ENCODE measurements around the gene RING1. TPM values are rescaled to one million over a fixed set of nuclear protein-coding genes. Genes with fewer than 3 reads are reported as not detected.

The RING1 gene
- 24.5 and 31.6 TPM in 2 replicates for total RNA-seq

DNA sequence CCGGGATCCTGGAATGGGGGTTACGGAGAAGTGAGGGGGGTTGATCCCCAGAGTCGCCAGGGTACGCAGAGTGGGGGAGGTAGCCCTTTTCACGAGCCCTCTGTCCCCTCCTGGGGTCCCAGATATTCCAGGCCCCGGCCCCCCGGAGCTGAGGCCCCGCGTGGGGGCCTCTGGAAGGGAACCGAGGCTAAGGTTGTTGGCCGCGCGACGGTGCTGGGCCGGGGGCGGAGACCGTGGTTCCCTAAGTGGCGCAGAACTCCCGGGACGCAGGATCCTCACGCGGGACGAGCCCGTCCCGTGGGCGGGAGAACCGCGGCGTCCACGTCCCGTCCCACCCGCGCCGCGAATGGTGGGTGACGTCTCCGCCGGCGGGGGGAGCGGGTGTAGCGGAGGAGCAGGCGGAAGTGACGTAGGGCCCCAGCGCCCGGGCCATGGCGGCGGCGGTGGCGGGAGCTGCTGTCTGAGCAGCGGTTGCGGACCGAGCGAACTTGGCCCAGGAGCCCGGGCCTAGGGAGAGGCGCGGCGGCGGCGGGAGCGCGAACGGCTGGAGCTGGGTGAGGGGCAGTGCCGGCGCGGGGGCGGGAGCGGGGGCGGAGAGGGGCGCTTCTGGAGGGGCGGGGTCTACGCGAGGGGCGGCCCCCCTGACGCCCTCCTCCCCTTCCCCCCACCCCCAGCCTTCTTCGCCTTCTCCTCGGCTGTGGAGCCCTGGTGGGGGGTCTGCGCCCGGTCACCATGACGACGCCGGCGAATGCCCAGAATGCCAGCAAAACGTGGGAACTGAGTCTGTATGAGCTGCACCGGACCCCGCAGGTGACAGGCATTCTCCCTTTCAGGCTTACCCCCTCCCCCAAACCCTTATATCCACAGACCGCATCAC is at the start of gene RING1:
TSS of gene RING1 (plus strand) at position 410 of the 877 bp plus-strand sequence. CDS start at position 733, 323 bp downstream.

DNA sequence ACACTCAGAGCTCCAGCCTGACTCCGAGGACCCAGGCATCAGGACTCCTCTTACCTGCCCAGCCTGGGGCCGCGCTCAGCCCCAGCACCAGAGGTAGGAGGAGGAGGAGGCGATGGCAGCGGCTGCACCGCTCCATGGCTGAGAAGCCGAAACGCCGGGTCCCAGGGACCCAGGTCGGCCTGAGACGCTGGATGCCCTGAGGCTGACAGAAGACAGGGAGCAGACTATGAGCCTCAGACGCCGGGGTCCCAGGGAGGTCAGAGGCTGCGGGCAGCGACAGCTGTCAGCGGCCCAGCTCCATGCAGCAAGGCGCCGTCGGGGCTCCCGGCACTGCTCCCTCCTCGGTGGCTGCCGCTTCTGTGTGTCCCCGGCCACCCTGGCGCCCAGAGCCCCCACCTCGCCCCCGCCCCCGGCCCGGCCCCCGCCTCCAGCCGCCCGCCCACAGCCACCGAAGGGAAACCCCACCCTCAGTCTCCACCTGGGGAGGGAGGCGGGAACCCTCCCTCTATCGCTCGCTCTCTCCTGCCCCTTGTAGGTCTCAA is 16.1 kb upstream of the RING1 start, which contains the start of gene COL11A2:
TSS of gene COL11A2 (minus strand) at position 363 of the 542 bp plus-strand sequence. CDS start at position 136, 227 bp downstream.

DNA sequence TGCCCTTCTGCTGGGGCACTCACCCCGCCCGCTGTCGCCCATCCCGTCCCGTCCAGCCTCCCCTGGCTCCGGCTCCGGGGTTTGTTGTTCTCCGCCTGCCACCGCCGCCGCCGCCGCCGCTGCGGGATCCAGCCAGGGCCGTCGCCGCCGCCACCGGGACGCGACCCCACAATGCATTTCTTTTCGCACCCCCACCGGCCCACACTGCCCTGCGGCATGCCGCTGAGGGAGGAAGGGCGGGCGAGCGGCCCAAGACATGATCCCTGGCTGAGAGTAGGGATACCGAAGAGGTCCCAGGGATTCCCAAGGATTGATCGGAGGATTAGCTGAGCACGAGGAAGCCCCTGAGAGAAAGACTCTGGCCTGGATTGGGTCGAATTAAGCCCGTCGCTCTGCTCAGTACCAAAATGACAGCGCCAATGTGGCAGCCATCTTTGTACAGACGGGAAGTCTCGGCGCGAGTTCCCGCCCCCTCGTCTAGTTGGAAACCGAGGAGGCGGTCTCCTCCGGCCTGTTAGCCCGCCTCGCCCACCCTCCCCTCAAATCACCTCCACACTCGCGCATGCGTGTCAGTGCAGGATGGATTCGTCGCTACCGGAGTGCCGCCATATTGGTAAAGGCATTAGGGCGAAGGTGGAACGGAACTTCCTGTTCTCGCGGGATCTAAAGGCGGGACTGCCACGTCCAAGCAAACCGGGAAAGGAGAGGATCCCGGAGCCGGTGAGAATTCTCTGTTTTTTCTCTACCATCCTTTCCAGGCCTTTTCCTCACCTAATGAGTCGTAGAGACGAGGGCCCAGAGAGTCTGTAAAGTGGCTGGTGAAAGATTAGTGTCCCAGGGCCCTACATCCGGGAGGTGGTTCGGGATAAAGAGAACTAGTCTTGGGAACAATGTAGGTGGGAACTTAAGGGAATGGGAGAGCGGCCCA is 7.8 kb upstream of the RING1 start, which contains the start of the genes RXRB and SLC39A7:
TSS of gene RXRB (minus strand) at position 447 of the 928 bp plus-strand sequence. CDS start at position 258, 189 bp downstream.
TSS of gene SLC39A7 (plus strand) at position 649 of the 928 bp plus-strand sequence. CDS start 379 bp downstream, outside the sequence.

DNA sequence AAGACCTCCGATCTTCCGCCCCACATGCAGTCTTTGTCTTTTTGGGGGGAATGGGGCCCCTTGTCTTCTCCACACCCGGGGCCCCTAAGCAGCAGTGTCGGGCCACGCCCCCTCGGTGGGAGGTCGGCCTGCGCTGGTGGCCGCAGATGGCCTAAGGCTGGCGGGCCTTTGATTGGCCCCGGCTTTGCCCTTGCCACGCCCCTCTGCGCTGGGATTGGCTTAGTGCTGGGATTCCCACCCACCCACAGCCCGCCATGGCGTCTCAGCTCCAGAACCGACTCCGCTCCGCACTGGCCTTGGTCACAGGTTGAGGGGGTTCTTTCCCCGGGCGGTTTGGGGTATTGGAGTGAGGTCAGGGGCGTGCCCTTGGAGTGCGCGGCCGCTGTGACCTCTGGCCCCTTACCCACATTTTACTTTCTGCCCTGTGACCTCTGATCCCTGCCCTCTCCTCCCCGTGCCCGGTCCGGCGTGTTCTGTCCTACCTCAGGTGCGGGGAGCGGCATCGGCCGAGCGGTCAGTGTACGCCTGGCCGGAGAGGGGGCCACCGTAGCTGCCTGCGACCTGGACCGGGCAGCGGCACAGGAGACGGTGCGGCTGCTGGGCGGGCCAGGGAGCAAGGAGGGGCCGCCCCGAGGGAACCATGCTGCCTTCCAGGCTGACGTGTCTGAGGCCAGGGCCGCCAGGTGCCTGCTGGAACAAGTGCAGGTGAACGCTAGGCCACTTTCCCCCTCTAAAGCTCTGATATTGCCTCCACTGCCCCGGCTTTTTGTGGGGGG is 3.7 kb upstream of the RING1 start, which contains the start of gene HSD17B8:
TSS of gene HSD17B8 (plus strand) at position 241 of the 776 bp plus-strand sequence. CDS start at position 255, 14 bp downstream.

Other genes with a start within 250 kb of the RING1 start
- 48.9 and 66.1 TPM in 2 replicates for gene BRD2, start 239.9 kb upstream of the RING1 start, total RNA-seq
- gene HLA-DOA, start 198.9 kb upstream of the RING1 start, total RNA-seq, result 0.24 TPM in 1 of 2 replicates, not detected in the other
- 3.6 and 4.5 TPM in 2 replicates for gene HLA-DPA1, start 134.9 kb upstream of the RING1 start, total RNA-seq
- 1.1 and 3.6 TPM in 2 replicates for gene HLA-DPB1, start 132.5 kb upstream of the RING1 start, total RNA-seq
- 0.24 and 0.43 TPM in 2 replicates for gene COL11A2, start 16.0 kb upstream of the RING1 start, total RNA-seq
- 15.2 and 18.1 TPM in 2 replicates for gene RXRB, start 7.8 kb upstream of the RING1 start, total RNA-seq
- 43.1 and 60.0 TPM in 2 replicates for gene SLC39A7, start 7.6 kb upstream of the RING1 start, total RNA-seq
- gene HSD17B8, start 3.8 kb upstream of the RING1 start, total RNA-seq, result 48.0 and 64.6 TPM in 2 replicates
- 17.5 and 24.1 TPM in 2 replicates for gene VPS52, start 63.4 kb downstream of the RING1 start, total RNA-seq
- 4,554 and 7,694 TPM in 2 replicates for gene RPS18, start 63.6 kb downstream of the RING1 start, total RNA-seq
- 3.6 and 11.1 TPM in 2 replicates for gene B3GALT4, start 68.6 kb downstream of the RING1 start, total RNA-seq
- gene WDR46, start 80.7 kb downstream of the RING1 start, total RNA-seq, result 101 and 139 TPM in 2 replicates
- gene PFDN6, start 81.1 kb downstream of the RING1 start, total RNA-seq, result 42.2 and 47.1 TPM in 2 replicates
- gene RGL2, start 90.4 kb downstream of the RING1 start, total RNA-seq, result 42.9 and 45.8 TPM in 2 replicates
- gene TAPBP, start 105.6 kb downstream of the RING1 start, total RNA-seq, result 38.6 and 108 TPM in 2 replicates
- gene ZBTB22, start 109.2 kb downstream of the RING1 start, total RNA-seq, result 13.9 and 14.2 TPM in 2 replicates
- 27.5 and 49.6 TPM in 2 replicates for gene DAXX, start 114.5 kb downstream of the RING1 start, total RNA-seq
- gene KIFC1, start 183.3 kb downstream of the RING1 start, total RNA-seq, result 0.85 and 5.3 TPM in 2 replicates
- 9.9 and 15.1 TPM in 2 replicates for gene PHF1, start 202.5 kb downstream of the RING1 start, total RNA-seq
- gene CUTA, start 209.6 kb downstream of the RING1 start, total RNA-seq, result 42.2 and 93.7 TPM in 2 replicates
- 1.4 and 2.1 TPM in 2 replicates for gene SYNGAP1, start 211.6 kb downstream of the RING1 start, total RNA-seq
- 6.0 and 7.5 TPM in 2 replicates for gene ZBTB9, start 246.1 kb downstream of the RING1 start, total RNA-seq